ENCODE results near the gene PCSK5.
"Not testable (repeated sequence)": the region's sequence is repeated elsewhere in the genome, so short reads cannot be mapped to it uniquely, and the experiment has no call there.

Gene PCSK5

DNA sequence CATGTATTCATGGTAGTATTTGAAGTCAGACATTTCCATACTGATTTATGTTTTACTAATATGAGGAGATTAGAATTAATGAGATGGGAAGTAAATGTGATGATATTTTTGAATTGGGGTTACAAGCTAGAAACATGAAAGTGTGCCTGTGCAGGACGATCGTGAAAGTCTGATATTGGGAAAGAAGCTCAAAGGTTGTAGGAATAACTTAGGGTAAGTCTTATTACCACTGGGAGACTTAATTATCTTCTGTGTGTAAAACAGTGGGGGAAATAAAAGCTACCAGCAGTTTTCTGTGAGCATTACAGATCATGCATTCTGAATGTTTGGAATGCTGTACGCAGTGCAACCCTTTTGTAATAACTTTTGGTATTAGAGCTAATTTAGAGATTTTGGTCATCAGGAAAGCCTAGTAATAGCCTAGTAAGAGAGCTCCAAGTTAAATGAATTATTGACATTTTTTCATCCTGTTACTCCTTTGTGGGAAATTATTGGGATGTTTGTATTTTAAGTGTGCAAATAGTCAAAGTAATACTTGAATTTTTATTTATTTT lies 153.9 kb downstream of the PCSK5 start:
- H3K4me1 ChIP-seq (ENCODE audit: control insufficient read depth, insufficient read depth, low read length) = peaks cover 2% of the 10 kb centered on the region; the same call in 1 of the 2 replicates
- no peak for DNase-seq (ENCODE audit: low read depth, low spot score)
- no peaks in the 10 kb centered on the region for H3K9me3 ChIP-seq (ENCODE audit: control insufficient read depth, insufficient read depth, low read length)
- H3K36me3 ChIP-seq (ENCODE audit: control insufficient read depth, insufficient read depth, low read length) = no peaks in the 10 kb centered on the region
- 100% methylated on average over 2 of the region's 3 CpGs for WGBS (ENCODE audit: insufficient coverage, insufficient read length)
- no peak overlapping the region for H3K4me3 ChIP-seq (ENCODE audit: low read length)
- H3K27me3 ChIP-seq (ENCODE audit: control insufficient read depth, insufficient read depth, low read length) = no peaks in the 10 kb centered on the region
- H3K27ac ChIP-seq (ENCODE audit: low read length) = no peak overlapping the region

GRCh38 chr9:76045221-76045620 lies 154.7 kb downstream of the PCSK5 start:
- no peak overlapping the region for H3K4me3 ChIP-seq (ENCODE audit: low read length)
- DNase-seq (ENCODE audit: low read depth, low spot score) = peak; percentile 31
- H3K27me3 ChIP-seq (ENCODE audit: control insufficient read depth, insufficient read depth, low read length) = no peaks in the 10 kb centered on the region
- no CpG with 5 or more reads among the region's 2 CpGs for WGBS (ENCODE audit: insufficient coverage, insufficient read length)
- peaks cover 2% of the 10 kb centered on the region; the same call in 1 of the 2 replicates for H3K4me1 ChIP-seq (ENCODE audit: control insufficient read depth, insufficient read depth, low read length)
- H3K36me3 ChIP-seq (ENCODE audit: control insufficient read depth, insufficient read depth, low read length) = no peaks in the 10 kb centered on the region
- H3K9me3 ChIP-seq (ENCODE audit: control insufficient read depth, insufficient read depth, low read length) = no peaks in the 10 kb centered on the region
- H3K27ac ChIP-seq (ENCODE audit: low read length) = no peak overlapping the region

DNA sequence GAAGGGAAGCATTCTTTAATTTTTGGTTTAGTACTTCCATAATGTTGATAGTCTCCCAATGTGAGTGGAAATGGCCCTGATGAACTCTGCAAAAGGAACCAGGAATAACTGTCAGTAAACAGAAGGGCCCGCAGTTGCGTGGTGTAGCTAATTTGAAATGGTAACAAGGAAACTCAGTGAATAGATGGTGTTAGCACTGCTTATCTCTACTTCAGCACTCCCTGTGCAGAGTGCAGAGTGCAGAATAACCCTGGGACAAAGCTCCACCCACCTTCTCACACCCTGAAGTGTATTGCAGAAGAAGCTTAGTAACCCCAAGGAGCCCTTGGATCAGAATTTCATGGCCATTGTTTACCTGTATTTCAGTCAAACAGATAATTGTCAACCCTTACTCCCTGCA lies 158.9 kb downstream of the PCSK5 start:
- DNase-seq (ENCODE audit: low read depth, low spot score) = no peak
- H3K27me3 ChIP-seq (ENCODE audit: control insufficient read depth, insufficient read depth, low read length) = no peaks in the 10 kb centered on the region
- H3K36me3 ChIP-seq (ENCODE audit: control insufficient read depth, insufficient read depth, low read length) = no peaks in the 10 kb centered on the region
- no peak overlapping the region for H3K4me3 ChIP-seq (ENCODE audit: low read length)
- peaks cover under 1% of the 10 kb centered on the region; the same call in 1 of the 2 replicates for H3K4me1 ChIP-seq (ENCODE audit: control insufficient read depth, insufficient read depth, low read length)
- WGBS (ENCODE audit: insufficient coverage, insufficient read length) = no CpG with 5 or more reads among the region's 2 CpGs
- no peaks in the 10 kb centered on the region for H3K9me3 ChIP-seq (ENCODE audit: control insufficient read depth, insufficient read depth, low read length)
- no peak overlapping the region for H3K27ac ChIP-seq (ENCODE audit: low read length)

- Histone ChIP-seq H3K27me3 (ENCODE audit: control insufficient read depth, insufficient read depth, low read length) (no peaks in the 10 kb centered on the region), H3K9me3 (ENCODE audit: control insufficient read depth, insufficient read depth, low read length) (no peaks in the 10 kb centered on the region), H3K4me3 (ENCODE audit: low read length) (no peak overlapping the region), H3K27ac (ENCODE audit: low read length) (no peak overlapping the region), H3K4me1 (ENCODE audit: control insufficient read depth, insufficient read depth, low read length) (no peaks in the 10 kb centered on the region), H3K36me3 (ENCODE audit: control insufficient read depth, insufficient read depth, low read length) (no peaks in the 10 kb centered on the region)
- DNase-seq (ENCODE audit: low read depth, low spot score) = no peak
- no CpG with 5 or more reads among the region's 11 CpGs for WGBS (ENCODE audit: insufficient coverage, insufficient read length)
Measured at GRCh38 chr9:76067696-76068095, 177.2 kb downstream of the PCSK5 start.

DNA sequence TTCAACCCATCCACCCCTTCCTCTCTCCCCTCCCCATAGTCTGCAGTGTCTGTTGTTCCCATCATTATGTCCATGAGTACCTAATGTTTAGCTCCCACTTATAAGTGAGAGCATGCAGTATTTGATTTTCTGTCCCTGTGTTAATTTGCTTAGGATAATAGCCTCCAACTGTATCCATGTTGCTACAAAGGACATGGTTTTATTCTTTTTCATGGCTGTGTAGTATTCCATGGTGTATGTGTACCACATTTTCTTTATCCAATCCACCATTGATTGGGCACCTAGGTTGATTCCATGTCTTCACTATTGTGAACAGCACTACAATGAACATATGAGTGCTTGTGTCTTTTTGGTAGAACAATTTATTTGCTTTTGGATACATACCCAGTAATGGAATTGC lies 187.1 kb downstream of the PCSK5 start:
- H3K27me3 ChIP-seq (ENCODE audit: control insufficient read depth, insufficient read depth, low read length) = no peaks in the 10 kb centered on the region
- H3K4me3 ChIP-seq (ENCODE audit: low read length) = no peak overlapping the region
- no peak for DNase-seq (ENCODE audit: low read depth, low spot score)
- H3K9me3 ChIP-seq (ENCODE audit: control insufficient read depth, insufficient read depth, low read length) = no peaks in the 10 kb centered on the region
- no peak overlapping the region for H3K27ac ChIP-seq (ENCODE audit: low read length)
- H3K36me3 ChIP-seq (ENCODE audit: control insufficient read depth, insufficient read depth, low read length) = no peaks in the 10 kb centered on the region
- H3K4me1 ChIP-seq (ENCODE audit: control insufficient read depth, insufficient read depth, low read length) = no peaks in the 10 kb centered on the region

GRCh38 chr9:76081281-76081680 lies 190.8 kb downstream of the PCSK5 start:
- not testable (repeated sequence) for H3K36me3 ChIP-seq (ENCODE audit: control insufficient read depth, insufficient read depth, low read length); H3K27me3 ChIP-seq (ENCODE audit: control insufficient read depth, insufficient read depth, low read length); H3K27ac ChIP-seq (ENCODE audit: low read length); H3K4me3 ChIP-seq (ENCODE audit: low read length); H3K4me1 ChIP-seq (ENCODE audit: control insufficient read depth, insufficient read depth, low read length); DNase-seq (ENCODE audit: low read depth, low spot score); H3K9me3 ChIP-seq (ENCODE audit: control insufficient read depth, insufficient read depth, low read length)
- no CpG with 5 or more reads among the region's 5 CpGs for WGBS (ENCODE audit: insufficient coverage, insufficient read length)

DNA sequence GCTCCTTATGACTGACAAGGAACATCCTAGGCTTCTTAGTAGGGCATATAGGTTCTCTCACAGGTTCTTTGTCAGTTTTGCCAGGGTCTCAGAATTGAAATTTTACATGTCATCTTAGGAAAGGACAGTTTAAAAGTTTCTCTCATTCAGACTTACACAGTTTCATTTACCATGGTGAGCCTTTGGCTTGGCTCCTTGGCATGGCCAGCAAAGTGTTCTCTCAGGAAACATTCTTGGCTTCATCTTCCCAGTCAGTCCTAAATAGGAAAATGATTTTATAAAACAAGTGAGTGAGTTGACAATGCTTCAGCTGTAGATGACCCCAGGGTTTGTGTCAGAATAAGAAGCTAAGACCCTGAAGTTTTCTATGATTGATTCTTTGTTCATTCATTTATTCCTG lies 191.6 kb downstream of the PCSK5 start:
- no peak for DNase-seq (ENCODE audit: low read depth, low spot score)
- H3K27me3 ChIP-seq (ENCODE audit: control insufficient read depth, insufficient read depth, low read length) = no peaks in the 10 kb centered on the region
- H3K9me3 ChIP-seq (ENCODE audit: control insufficient read depth, insufficient read depth, low read length) = no peaks in the 10 kb centered on the region
- H3K4me1 ChIP-seq (ENCODE audit: control insufficient read depth, insufficient read depth, low read length) = no peaks in the 10 kb centered on the region
- H3K36me3 ChIP-seq (ENCODE audit: control insufficient read depth, insufficient read depth, low read length) = no peaks in the 10 kb centered on the region
- H3K4me3 ChIP-seq (ENCODE audit: low read length) = no peak overlapping the region
- H3K27ac ChIP-seq (ENCODE audit: low read length) = no peak overlapping the region

DNA sequence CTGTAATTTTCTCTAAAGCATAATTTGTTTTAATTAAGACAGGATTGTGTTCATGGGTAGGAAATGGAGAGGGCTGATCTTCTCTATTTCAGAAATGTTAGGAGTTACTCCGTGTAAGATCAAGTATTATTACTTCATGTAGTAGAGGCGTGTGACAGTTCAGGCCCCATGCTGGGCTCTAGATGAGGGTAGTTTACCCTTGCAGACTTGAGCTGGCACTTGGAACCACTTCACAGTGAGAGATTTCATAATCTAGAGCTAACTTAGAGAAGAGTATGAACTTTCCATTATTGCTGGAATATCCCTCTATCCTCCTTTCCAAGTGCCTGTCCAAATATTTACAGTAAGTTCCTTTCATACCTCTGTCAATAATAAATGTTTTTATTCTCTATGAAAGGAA lies 195.1 kb downstream of the PCSK5 start:
- no peak for DNase-seq (ENCODE audit: low read depth, low spot score)
- no peaks in the 10 kb centered on the region for H3K27me3 ChIP-seq (ENCODE audit: control insufficient read depth, insufficient read depth, low read length)
- no peaks in the 10 kb centered on the region for H3K4me1 ChIP-seq (ENCODE audit: control insufficient read depth, insufficient read depth, low read length)
- H3K9me3 ChIP-seq (ENCODE audit: control insufficient read depth, insufficient read depth, low read length) = no peaks in the 10 kb centered on the region
- H3K27ac ChIP-seq (ENCODE audit: low read length) = no peak overlapping the region
- H3K36me3 ChIP-seq (ENCODE audit: control insufficient read depth, insufficient read depth, low read length) = no peaks in the 10 kb centered on the region
- H3K4me3 ChIP-seq (ENCODE audit: low read length) = no peak overlapping the region
- no CpG with 5 or more reads among the region's 2 CpGs for WGBS (ENCODE audit: insufficient coverage, insufficient read length)

GRCh38 chr9:76086539-76086938 lies 196.1 kb downstream of the PCSK5 start:
- H3K4me1 ChIP-seq (ENCODE audit: control insufficient read depth, insufficient read depth, low read length) = no peaks in the 10 kb centered on the region
- H3K36me3 ChIP-seq (ENCODE audit: control insufficient read depth, insufficient read depth, low read length) = no peaks in the 10 kb centered on the region
- DNase-seq (ENCODE audit: low read depth, low spot score) = no peak

GRCh38 chr9:76087976-76088375 lies 197.5 kb downstream of the PCSK5 start:
- H3K4me3 ChIP-seq (ENCODE audit: low read length) = no peak overlapping the region
- WGBS (ENCODE audit: insufficient coverage, insufficient read length) = no CpG with 5 or more reads among the region's 1 CpG
- H3K9me3 ChIP-seq (ENCODE audit: control insufficient read depth, insufficient read depth, low read length) = no peaks in the 10 kb centered on the region
- DNase-seq (ENCODE audit: low read depth, low spot score) = no peak
- no peaks in the 10 kb centered on the region for H3K4me1 ChIP-seq (ENCODE audit: control insufficient read depth, insufficient read depth, low read length)
- H3K27ac ChIP-seq (ENCODE audit: low read length) = no peak overlapping the region
- H3K36me3 ChIP-seq (ENCODE audit: control insufficient read depth, insufficient read depth, low read length) = no peaks in the 10 kb centered on the region
- no peaks in the 10 kb centered on the region for H3K27me3 ChIP-seq (ENCODE audit: control insufficient read depth, insufficient read depth, low read length)

More at GRCh38 chr9:76086539-76086938, 196.1 kb downstream of the PCSK5 start:
- Histone ChIP-seq H3K27ac (ENCODE audit: low read length) (no peak overlapping the region), H3K4me3 (ENCODE audit: low read length) (no peak overlapping the region), H3K27me3 (ENCODE audit: control insufficient read depth, insufficient read depth, low read length) (no peaks in the 10 kb centered on the region), H3K9me3 (ENCODE audit: control insufficient read depth, insufficient read depth, low read length) (no peaks in the 10 kb centered on the region)
- no CpG with 5 or more reads among the region's 1 CpG for WGBS (ENCODE audit: insufficient coverage, insufficient read length)

DNA sequence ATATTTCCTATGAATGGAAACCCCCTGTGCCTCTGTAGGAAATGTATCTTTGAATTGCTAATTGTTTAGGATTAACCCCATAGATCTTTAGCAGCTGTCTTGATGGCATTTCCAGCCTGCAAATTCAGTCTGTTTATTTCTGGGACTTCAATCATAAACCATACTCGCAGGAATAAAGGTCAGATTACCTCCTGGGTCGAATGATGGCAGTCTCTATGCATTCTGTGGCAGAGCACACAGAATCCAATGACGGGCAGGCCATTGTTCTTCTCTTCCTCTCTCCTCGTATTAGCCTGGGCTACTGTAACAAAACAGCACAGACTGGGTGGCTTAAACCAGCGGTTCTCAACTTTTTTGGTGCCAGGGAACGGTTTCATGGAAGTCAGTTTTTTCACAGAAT lies 199.9 kb downstream of the PCSK5 start:
- Histone ChIP-seq H3K4me1 (ENCODE audit: control insufficient read depth, insufficient read depth, low read length) (no peaks in the 10 kb centered on the region), H3K27ac (ENCODE audit: low read length) (no peak overlapping the region), H3K36me3 (ENCODE audit: control insufficient read depth, insufficient read depth, low read length) (no peaks in the 10 kb centered on the region), H3K4me3 (ENCODE audit: low read length) (no peak overlapping the region), H3K27me3 (ENCODE audit: control insufficient read depth, insufficient read depth, low read length) (no peaks in the 10 kb centered on the region), H3K9me3 (ENCODE audit: control insufficient read depth, insufficient read depth, low read length) (no peaks in the 10 kb centered on the region)
- no CpG with 5 or more reads among the region's 6 CpGs for WGBS (ENCODE audit: insufficient coverage, insufficient read length)
- no peak for DNase-seq (ENCODE audit: low read depth, low spot score)

All from iPS DF 6.9 (cell line).